Islet precursor cell (in vitro differentiated cells): ENCODE results near the gene SLC22A31.

Experiments
- DNase-seq: peaks from one replicate; pipeline ENCODE4 v3.0.0-alpha.2; 2018

The SLC22A31 gene

DNA sequence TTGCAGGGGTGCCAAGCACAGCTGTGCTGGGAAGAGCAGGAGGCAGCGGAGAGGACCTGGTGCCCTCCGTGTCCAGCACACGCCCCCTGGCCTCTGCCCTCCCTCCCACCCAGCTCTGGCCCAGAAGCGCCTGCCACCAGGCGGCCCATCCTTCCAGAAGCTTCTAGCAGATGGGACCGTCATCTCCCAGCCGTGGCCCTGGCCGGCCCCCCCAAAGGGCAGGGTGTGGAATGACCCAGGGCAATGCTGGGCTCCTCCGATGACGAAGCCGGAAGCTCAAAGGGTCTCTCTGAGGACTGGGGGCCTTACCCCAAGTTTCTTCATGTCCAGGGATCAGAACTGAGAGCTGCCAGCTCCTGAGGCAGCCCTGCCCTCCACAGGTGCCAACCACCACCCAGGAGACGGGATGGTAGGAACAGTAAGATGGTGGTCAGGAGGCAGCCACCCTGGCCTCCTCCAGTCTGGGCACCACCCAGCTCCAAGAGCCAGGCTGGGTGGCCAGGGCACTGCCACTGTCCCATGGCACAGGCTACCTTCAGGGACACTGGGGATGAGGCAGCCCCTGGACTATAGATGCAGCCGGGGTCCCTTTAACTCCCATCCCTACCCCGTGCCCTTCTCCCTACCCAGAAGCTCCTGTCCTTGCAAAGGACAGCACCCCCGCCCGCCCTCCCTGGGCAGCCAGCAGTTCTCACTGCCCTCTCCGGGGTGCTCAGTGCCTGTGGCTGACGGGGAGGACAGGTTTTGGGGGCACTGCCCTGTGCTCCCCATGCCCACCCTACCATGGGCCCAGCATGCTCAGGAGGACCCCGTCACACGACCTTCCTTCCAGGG, 35.3 kb downstream of the SLC22A31 start:
- DNase-seq, result no peak

DNA sequence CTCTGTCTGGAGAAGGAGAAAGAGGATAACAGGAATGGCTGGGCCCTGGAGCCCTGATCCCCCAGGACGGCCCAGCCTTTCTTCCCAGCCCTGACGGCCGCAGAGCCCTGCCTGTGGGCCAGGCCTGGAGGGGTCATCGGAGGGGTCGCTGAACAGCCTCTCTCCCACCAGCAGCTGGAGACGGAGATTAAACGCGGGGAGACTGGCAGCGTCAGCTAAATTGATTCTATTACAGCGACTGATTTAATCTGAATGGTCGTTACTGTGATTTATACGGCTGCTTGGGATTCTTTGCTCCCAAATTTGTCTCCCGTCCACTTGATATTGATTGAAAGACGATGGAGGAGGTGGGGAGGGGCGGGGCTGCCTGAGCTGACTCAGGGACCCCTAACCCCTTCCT, 35.9 kb downstream of the SLC22A31 start:
- no peak for DNase-seq

DNA sequence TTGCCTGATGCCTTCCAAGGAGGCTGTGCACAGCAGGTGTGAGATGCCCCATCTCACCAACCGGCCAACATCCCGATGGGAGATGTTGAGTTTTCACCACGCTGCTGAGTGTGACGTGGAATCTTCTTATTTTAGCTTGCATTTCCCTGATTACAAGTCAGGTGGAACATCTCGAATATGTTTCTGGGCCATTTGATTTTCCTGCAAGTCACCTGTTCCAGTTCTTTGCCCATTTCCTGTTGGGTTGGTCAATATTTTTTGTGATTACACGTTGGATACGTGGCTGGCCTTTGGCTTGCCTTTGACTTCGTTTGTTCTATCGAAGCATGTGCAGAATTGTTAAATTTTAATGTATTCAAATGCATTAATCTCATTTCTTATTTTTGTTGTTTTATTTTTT, 37.0 kb downstream of the SLC22A31 start:
- no peak for DNase-seq

DNA sequence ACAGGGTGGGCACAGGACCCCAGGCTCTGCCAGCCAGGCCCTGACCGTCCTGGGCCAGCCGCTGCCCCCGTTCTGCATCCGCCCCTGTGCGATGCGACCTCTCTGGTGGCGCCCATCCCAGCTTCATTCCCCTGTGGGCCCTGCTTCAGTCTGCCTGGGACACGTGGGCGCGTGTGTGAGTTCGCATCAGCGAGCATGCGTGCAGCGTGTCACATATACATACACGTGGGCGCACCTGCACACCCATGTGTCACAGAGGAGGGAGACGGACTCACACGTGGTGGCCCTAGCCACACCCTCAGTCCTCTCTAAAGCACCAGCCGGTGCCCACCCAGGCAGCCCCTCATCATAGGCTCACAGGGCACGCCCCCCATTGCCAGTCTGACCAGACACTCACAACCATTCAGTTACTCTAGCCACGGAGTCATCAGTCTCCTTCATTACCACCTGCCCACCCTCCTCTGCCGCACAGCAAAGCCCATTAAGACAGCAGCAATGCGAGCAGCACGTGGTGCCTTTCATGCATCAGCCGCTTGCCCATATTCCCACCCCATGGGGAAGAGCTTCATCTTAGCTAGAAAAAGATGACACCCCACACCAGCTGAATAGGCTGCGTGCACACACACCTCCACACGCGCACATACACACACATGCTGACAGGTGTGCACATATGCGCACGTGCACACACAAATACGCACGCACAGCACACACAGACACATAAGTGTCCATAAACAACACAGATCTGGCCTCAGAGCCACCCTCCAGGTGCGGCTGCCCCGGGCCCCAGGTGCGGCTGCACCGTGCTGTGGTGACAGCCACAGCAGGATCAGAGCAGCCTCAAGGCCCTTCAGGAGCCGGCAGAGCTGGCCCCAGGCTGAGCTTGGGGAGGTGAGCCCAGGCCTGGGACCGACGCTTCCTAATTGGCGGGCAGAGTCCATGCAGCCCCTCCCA, 38.3 kb downstream of the SLC22A31 start:
- no peak for DNase-seq

DNA sequence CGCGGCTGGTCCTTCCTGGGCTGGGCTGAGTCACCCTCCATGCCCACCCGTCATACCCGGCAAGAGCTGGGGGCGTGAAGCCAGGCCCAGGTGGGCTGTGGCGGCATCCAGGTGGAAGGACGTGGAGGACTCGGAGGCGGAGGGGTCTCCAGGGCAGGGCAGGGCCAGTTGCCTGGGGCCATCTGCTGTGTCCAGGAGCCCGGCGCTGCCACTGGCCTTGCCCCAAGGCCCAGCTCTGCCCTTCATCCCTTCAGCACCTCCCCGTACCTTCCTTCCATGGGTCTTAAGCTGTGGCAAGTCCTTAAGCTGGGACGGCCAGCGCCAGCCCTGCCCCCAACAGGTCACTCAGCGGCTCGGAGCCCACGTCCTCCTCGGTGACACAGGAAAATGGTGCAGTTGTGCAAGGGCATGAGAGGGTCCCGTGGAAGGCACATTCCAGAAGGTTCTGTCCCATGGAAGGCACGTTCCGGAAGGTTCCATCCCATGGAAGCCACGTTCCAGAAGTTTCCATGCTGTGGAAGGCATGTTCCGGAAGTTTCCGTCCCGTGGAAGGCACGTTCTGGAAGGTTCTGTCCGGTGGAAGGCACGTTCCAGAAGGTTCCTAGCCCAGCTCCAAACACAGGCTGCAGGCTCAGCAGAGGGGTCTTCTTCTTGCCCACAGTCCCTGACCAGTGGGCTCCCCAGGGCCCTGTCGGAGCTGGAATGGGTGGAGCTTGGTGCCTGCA, 39.2 kb downstream of the SLC22A31 start:
- DNase-seq, result no peak

DNA sequence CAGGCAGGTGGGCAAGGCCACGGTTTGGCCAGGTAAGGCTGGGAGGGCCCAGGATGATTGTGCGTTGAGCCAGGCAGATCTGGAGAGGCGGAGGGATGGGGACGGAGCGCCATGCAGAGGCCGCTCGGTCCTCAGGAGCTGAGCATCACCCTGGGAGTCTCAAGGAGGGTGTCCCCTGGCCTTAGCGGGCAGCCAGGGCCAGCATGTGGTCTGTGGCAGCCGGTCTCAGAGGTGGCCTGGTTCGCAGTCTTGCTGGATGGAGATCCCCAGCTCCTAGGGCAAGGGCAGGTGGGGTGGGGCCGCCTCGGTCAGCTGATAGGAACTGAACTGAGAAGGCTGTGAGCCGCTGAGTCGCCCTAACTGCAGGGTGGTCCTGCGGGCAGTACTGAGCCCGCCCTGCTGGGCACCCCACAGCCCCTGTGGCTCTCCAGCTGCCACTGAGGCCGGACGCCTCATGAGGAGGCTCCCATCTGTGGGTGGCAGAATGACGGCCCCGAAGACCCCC, 40.4 kb downstream of the SLC22A31 start:
- DNase-seq, result no peak

DNA sequence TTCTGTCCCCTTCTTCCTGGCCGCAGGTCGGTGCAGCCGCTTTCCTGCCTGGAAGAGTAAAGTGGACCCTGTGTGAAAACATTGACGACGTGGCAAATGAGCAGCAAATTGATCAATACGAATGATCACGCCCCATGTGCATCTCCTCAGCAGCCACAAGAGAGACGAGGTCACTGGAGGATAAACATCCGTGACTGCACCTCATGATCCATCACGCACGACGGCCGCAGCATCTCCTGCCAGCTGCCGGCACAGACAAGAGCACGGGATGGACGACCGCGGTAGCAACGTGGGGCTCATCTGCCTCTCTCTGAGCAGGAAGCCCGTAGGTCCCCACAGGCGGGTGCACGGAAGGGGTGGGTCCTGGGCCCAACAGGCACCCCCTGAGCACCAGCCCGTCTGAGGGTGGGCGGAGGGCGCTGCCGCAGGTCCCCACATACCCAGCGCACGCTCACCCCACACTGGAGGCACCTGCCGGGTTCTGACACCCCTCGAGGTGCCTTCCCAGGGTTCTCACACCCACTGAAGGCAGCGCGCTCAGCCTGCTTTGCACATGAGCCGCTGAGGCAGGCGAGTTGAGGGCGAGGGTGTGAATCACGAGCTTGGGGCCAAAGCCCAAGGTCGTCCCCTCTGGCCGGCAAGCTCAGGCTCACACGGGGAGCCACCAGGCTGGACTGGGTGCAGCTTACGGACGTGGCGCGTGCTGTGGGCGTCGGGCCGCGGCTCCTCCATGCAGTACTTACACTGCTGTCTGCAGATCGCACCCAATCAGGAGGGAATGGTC, 41.1 kb downstream of the SLC22A31 start:
- no peak for DNase-seq

DNA sequence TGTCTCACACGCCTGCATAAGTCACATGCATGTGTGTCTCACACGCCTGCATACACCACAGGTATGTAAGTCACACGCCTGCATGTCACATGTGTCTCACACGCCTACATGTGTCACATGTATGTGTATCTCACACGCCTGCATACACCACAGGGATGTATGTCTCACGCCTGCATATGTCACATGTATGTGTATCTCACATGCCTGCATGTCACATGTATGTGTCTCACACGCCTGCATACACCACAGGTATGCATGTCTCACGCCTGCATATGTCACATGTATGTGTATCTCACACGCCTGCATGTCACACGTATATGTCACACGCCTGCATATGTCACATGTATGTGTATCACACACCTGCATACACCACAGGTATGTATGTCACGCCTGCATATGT, 42.6 kb downstream of the SLC22A31 start:
- no peak for DNase-seq

DNA sequence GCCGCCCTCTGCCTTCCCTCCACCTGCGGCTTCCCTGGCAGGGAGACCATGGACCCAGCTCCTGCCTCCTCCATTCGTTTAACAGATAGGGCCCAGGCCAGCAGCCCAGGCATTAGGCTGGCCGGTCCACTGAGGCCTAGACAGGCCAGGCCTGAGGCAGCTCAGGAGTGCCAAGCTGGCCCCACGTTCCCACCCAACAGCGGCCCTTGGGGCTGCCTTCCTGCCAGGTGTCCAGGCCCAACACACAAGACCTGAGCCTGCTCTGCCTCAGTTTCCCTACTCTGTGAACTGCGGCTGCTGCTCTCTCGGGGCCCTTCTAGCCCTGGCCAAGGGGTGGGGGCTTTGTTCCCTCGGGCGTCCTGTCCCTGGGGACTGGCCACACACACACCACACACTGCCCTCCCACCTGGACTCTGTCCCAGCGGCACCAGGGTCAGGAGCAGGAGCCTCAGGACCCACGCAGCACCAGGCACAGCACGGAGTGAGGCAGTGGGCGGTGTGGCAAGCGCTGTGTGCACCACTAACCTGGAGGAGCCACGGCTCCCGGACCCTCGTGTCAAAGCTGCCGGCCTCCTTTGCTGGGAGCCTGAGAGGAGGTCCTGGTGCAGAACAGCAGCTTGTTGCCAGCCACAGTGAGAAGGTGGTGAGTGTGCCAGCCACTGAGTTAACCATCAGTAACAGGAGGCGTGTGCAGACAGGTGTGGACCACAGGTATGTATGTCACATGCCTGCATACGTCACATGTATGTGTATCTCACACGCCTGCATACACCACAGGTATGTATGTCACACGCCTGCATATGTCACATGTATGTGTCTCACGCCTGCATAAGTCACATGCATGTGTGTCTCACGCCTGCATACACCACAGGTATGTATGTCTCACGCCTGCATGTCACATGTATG, 43.3 kb downstream of the SLC22A31 start:
- DNase-seq, result no peak

DNA sequence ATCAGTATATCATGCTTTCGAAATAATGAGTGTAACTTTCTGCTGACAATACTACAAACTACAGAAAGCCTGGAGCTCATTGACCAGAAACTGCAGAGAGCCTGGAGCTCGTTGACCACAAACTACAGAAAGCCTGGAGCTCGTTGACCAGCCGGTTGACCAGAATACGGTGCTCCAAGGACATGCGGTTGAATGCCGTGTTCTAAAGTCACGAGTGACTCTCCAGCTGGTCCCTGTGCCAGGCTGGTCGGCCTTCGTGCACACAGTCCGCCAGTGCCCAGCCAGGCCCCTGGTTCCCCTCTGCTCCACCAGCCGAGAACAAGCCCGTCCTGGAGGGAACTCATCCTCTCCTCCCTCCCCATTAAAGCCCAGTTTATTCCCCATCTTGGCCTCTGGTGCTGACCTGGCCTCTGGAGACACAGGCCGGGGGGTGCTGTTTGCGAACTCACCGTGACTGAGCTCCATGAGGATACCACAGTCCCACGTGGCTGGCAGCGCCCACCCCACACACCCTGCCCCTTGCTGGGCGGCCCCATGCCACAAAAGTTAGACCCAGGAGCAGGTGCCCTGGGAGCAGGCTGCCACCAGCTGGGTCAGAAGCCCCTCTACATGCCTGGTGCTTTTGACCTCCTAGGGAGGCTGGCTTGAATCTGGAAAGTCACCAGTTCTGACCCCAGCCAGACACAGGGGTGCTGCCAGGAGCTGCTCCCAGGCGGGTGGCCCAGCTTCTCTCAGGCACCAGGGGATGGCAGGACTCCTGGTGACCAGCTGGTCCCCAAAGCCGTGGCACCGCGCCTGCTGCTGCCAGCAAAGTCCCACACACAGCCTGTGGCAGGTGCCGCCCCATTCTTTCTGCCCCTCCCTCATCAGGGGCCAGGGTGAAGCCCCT, 44.2 kb downstream of the SLC22A31 start:
- no peak for DNase-seq

DNA sequence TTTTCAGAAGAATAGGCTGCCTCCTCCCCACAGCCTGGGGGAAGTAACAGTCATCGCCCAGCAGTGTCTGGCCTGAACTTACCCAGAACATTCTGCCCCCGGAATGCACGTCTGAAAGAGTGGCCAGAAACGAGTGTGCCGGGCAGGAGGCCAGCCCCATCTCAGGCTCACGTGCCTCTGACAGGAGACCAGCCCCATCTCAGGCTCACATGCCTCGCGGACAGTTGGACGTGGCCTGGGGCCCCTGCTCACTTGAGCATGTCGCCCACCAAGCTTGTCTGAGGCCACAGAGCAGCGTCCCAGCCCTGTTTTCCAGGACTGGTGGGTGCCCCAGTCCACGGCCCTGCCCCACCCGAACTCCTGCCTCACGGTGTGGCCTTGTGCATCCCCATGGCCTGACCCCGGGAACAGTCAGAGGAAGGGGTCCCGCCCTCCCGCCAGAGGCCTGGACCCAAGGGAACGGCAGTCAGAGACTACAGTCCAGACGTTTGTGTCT, 45.1 kb downstream of the SLC22A31 start:
- peak; percentile 79 for DNase-seq

DNA sequence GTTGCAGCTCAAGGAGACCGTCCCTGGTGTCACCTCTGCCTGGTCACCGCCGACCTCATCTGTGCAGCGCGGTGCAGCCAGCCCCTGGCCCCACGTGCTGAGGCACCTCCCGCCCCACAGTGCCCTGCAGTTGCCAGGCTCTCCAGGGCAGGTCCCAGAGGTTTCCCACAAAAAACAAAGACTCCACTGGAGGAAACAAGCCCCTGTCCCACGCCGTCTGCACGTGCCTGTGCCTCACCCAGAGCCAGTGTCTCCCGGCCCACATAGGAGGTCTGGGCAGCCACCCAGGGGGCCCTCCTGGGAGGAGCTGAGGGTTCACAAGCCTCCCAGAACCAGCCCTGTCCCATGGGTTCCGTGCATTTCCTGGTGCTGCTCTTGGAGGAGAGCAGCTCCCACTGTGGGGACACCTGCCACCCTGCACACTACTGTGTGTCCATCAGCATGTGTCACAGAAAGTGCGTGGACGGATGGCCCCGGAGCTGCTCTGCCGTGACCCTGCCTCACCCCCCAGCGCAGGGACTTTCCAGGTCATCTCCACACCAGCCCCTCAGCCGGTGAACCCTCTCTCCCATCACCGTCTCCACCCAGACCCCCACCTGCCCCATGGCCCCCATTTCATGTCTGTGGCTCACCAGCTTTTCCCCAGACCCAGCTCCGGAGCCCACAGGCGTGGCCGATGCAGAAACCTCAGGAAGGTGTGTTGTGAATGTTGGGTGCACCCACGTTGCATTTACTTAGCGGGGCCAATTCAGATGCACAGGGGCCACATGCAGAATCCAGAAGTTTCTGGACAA, 45.8 kb downstream of the SLC22A31 start:
- no peak for DNase-seq

DNA sequence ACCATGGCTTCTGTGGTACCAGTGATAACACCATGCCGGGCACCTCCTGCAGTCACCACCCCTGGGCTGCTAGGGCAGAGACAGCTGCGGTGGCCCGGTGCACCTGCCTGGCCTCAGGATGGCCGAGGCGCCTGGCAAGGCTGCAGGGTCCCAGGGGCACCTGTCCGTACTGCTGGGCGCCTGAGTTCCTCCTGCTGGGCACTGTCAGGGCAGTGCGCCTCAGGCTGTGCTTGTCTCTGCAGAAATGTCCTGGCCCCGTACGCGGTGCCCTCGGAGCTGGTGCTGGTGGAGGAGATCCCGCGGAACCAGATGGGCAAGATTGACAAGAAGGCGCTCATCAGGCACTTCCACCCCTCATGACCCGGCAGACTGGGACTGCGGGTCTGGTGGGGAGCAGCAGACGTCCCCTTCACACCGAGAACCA, 46.5 kb downstream of the SLC22A31 start:
- DNase-seq, result peak; percentile 72

DNA sequence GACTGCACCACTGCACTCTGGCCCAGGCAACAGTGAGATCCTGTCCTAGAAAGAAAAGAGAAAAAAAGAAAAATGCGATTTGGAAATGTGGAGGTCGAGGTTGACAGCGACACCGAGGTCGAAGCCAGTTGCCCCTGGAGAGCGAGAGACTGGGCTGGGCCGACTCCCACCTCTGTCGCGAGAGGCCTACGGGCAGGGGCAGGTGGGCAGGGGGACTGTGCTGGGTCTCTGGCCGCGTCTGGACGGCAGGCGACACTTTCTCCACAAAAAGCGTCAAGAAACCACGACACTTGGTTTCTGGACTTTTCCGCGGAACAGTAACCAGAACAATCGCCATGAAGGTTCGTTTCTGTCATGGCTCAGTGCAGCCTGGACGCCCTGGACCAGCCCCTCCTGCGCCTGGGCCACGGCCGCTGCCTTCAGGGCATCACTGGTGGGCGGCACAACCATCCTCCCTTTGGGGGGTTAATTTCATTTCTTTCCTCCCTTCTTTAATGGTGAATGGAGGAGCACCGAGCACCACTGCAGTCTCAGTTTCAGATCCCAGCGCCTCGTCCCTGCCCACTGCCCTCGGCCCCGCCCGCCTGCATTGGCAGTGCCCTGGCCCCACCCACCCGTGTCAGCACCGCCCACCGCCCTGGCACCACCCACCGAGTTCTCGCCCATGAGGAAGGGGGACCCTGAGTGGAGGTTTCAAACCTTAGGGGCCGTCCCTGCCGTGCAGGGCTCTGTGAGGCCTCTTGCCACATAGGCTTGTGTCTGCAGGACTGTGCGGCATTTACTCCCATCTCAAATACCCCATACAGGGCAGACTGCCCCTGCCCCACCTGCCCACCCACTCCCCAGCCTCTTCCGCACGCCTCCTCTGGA, 47.3 kb downstream of the SLC22A31 start:
- DNase-seq, result no peak

DNA sequence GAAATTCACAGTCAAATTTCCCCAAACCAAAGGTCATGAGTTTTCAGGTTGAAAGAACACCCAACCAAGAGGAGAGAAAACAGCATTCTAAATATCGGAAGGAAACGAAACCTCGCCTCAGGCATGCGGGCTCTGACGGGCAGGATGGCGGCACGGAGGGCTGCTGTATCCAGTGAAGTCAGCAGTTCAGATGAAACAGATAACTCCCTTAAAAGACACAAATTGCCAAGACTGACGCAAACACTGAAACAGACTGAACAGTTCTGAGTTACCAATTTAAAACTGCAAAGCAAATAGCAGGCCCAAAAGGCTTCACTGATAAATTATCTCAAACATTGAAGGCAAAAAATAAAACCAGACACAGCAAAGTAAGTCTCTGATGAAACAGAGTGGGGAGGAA, 49.4 kb downstream of the SLC22A31 start:
- DNase-seq, result no peak

DNA sequence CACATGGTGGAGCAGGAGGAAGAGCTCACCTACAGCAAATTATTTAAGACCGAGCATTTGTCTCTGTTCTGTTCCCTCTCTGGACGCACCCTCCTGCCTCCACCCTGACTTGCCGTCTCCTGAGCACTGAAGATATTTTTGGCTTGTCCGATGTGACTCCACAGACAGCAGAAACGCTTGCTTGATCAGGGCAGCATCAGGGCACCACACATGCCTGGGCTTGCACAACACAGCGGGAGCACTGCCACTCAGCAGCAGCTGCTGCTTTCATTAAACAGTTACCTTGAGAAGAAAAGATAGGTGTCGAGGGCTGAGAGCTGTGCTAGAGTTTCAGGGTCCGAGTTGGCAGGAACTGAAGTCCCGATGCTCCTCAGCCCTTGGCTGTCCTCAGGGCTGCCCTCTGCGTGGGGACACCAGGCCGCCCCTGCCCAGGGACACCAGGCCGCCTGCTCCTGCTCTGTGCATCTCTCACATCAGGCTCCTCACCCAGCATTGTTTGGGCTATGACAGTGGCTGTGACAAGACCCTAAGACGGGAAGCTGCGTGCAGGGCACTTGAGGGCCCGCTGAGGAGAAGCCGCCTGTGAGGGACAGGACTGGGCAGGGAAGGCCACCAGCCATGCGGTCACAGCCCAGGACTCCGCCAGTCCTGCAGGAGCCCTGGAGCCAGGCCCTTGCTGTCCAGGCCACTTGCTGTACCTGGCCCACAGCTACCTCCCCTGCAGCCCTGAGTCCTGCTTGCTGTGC, 50.1 kb downstream of the SLC22A31 start:
- no peak for DNase-seq

DNA sequence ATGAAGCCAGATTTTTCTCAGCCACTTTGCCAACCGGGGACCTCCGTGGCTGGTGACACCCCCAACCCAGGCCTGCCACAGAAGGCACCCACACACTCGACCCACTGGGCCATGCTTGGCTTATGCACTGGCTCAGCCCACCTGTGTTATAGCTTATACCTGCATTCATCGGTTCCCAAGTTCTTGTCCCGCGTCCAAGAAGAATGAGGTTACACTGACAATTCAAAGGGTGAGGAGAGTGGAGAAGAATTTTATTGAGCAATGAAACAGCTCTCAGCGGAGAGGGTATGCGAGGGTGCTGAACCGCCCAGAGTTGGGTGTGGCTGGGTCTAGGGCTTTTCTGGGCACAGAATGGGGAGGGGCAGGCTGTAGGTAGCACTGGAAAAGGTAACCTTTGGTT, 51.0 kb downstream of the SLC22A31 start:
- DNase-seq, result no peak
